B cell (primary cell): ENCODE data around the gene AZGP1. TPM values are rescaled to one million over a fixed set of nuclear protein-coding genes. Genes with fewer than 3 reads are reported as not detected.

Experiments used
- ATAC-seq: fragments of 200-7000 bp; cut with Tn5 transposase; one replicate; pipeline ENCODE4 v1.10.0; 2021; ENCODE audit warnings: low read depth, mild to moderate bottlenecking, moderate number of reproducible peaks, moderate library complexity
- CTCF ChIA-PET: fragments of 350-600 bp; sonication (Branson Sonifier 250); formaldehyde crosslinking; loops from one replicate; lab custom pipeline; 2021; ENCODE audit warnings: antibody characterized with exemption, inconsistent platforms; lab: Charles Lee
- POLR2A ChIA-PET: fragments of 350-600 bp; sonication (Branson Sonifier 250); formaldehyde crosslinking; loops from one replicate; lab custom pipeline; 2021; ENCODE audit warnings: antibody characterized with exemption; lab: Charles Lee
- DNase-seq: peaks from one replicate; pipeline ENCODE4 v3.0.0; 2013
- H2AFZ ChIP-seq: 2 replicates; pipeline ENCODE4 v1.6.1; 2012; ENCODE audit warnings: mild to moderate bottlenecking, low read depth, low read length; ENCODE audit not compliant: insufficient read depth, poor library complexity, severe bottlenecking
- H3K27ac ChIP-seq, 2 donors: 1 replicate in 1 of 2; 2 replicates in 1 of 2; pipeline ENCODE4 v1.5.1; 2012 to 2013; ENCODE audit warnings: low read length in 2 of 2, mild to moderate bottlenecking in 2 of 2, moderate library complexity in 1 of 2
- H3K27me3 ChIP-seq, 4 experiments: fragments of 200-600 bp in 1 of 4; sonication (generic) in 1 of 4; replicated peaks in 1 of 4; 1 replicate in 2 of 4; 2 replicates in 2 of 4; pipeline versions ENCODE4 v1.6.1 to v1.7.0; 2013 to 2016; ENCODE audit warnings: low read length in 3 of 4, mild to moderate bottlenecking in 2 of 4, mixed read lengths in 1 of 4, moderate library complexity in 1 of 4; ENCODE audit not compliant: insufficient read depth in 4 of 4, control insufficient read depth in 3 of 4; ENCODE audit errors: control extremely low read depth in 1 of 4
- H3K36me3 ChIP-seq, 2 experiments: replicated peaks in 1 of 2; 1 replicate in 1 of 2; 2 replicates in 1 of 2; pipeline versions ENCODE4 v1.6.1 to v1.7.1; 2013; ENCODE audit warnings: low read length in 1 of 2; ENCODE audit not compliant: insufficient read depth in 2 of 2, control insufficient read depth in 1 of 2; ENCODE audit errors: control extremely low read depth in 1 of 2, extremely low read depth in 1 of 2
- H3K4me1 ChIP-seq, 2 donors: fragments of 200-600 bp in 1 of 2; sonication (generic) in 1 of 2; 1 replicate in 1 of 2; 2 replicates in 1 of 2; pipeline versions ENCODE4 v1.5.1 to v1.6.1; 2013 to 2017; ENCODE audit warnings: low read length in 2 of 2; ENCODE audit not compliant: control insufficient read depth in 2 of 2, insufficient read depth in 2 of 2
- H3K4me2 ChIP-seq: replicated peaks from 2 replicates; pipeline ENCODE3; 2012; ENCODE audit warnings: mild to moderate bottlenecking, low read depth, low read length; ENCODE audit not compliant: poor library complexity, severe bottlenecking
- H3K4me3 ChIP-seq, 5 experiments: fragments of 200-600 bp in 1 of 5; sonication (generic) in 1 of 5; 1 replicate in 3 of 5; 2 replicates in 2 of 5; pipeline versions ENCODE4 v1.5.1 to v1.7.0; 2011 to 2016; ENCODE audit warnings: low read length in 4 of 5, mild to moderate bottlenecking in 4 of 5, low read depth in 2 of 5, control low read depth in 1 of 5, moderate library complexity in 1 of 5; ENCODE audit not compliant: insufficient read depth in 1 of 5; ENCODE audit errors: control extremely low read depth in 1 of 5, extremely low read depth in 1 of 5
- H3K79me2 ChIP-seq: fragments of 200-600 bp; sonication (generic); one replicate; pipeline ENCODE4 v1.6.0; 2016; ENCODE audit warnings: low read length; ENCODE audit not compliant: control insufficient read depth, insufficient read depth
- H3K9ac ChIP-seq: fragments of 200-600 bp; sonication (generic); 2 replicates; pipeline ENCODE4 v1.6.1; 2017; ENCODE audit warnings: mild to moderate bottlenecking, low read length, moderate library complexity
- H3K9me3 ChIP-seq, 3 donors: one replicate each; pipeline versions ENCODE4 v1.6.1 to v1.7.1; 2013; ENCODE audit warnings: low read length in 2 of 3; ENCODE audit not compliant: control insufficient read depth in 2 of 3, insufficient read depth in 1 of 3; ENCODE audit errors: control extremely low read depth in 1 of 3
- H4K20me1 ChIP-seq: 2 replicates; pipeline ENCODE4 v1.6.0; 2012; ENCODE audit warnings: mild to moderate bottlenecking, low read length; ENCODE audit not compliant: insufficient read depth, control insufficient read depth, poor library complexity, severe bottlenecking
- H3K27ac Mint-ChIP-seq: one replicate; pipeline ENCODE4 v1.8.0; 2021; ENCODE audit warnings: mixed read lengths
- H3K27me3 Mint-ChIP-seq: one replicate; pipeline ENCODE4 v1.8.0; 2021; ENCODE audit warnings: mixed read lengths
- H3K4me1 Mint-ChIP-seq: one replicate; pipeline ENCODE4 v1.8.0; 2021; ENCODE audit warnings: mixed read lengths
- H3K4me3 Mint-ChIP-seq: one replicate; pipeline ENCODE4 v1.8.0; 2021; ENCODE audit warnings: mixed read lengths
- H3K9me3 Mint-ChIP-seq: one replicate; pipeline ENCODE4 v1.8.0; 2022; ENCODE audit warnings: mixed read lengths; ENCODE audit not compliant: insufficient read depth
- EZH2 ChIP-seq: IDR thresholded peaks from 2 replicates; pipeline ENCODE4 v1.6.1; 2012; ENCODE audit warnings: borderline replicate concordance, low read depth, mild to moderate bottlenecking, moderate library complexity, low read length; ENCODE audit not compliant: insufficient read depth, poor library complexity, severe bottlenecking
- WGBS: methylation state at CpG from one replicate; pipeline ENCODE4 v1.1.5; 2013; ENCODE audit warnings: missing lambda C conversion rate; ENCODE audit not compliant: insufficient coverage; 5-methylcytosine and 5-hydroxymethylcytosine counted together
- intact Hi-C: fragments of 100-400 bp; cut with micrococcal nuclease; formaldehyde crosslinking; loops from one replicate; pipeline ENCODE4 v1.10.0; 2022
- polyA plus RNA-seq: library from polyadenylated mRNA; depleted of rRNA; stranded (reverse); fragments of >200 nt; gene quantifications from 2 replicates; pipeline ENCODE4 v1.2.3, GENCODE V29; 2012
- total RNA-seq, 2 donors: library from RNA; stranded (reverse); fragments of 120-200 nt in 1 of 2; gene quantifications; 1 replicate in 1 of 2; 2 replicates in 1 of 2; pipeline versions ENCODE4 v1.2.3 to v1.2.4, GENCODE V29; 2013 to 2022
- TF ChIP-seq, protein P1 (sequence below): fragments of 200-600 bp; IDR thresholded peaks from one replicate; pipeline ENCODE4 v1.8.0; 2022; ENCODE audit warnings: antibody characterized with exemption, mild to moderate bottlenecking

AZGP1 gene
- total and polyA plus RNA-seq, 2 donors (not counting 1 experiment from before 2014, with no cell fraction given), result not detected

DNA sequence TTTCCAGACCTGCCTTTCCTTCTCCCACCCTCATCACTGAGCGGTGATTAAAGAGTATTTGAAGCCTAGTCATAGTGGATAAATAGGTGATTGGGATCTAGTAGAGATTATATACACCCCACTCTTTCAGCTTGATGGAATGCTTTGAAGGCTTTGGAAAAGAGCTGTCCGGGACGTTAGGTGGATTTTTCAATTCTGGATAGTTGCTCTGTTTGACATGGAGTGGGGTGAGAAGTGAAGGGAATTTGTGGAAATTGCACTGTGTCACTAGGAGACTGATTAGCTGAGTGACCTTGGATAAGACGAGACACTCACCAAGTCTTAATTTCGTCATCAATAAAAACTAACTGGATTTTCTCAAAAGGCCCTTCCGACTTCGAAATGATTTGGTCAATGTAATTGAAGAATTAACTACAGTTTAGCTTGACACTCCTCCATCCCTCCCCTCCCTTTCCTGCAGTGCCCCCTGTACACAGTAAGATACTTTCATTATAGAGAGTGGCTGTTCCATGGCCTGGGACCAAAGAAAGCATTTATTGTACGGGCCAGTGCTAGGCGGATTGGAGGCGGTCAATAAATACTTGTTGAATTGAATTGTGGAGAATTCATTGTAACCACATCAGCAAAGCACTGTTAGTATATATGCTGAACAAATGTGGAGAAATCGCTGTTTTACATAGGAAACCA lies 40.5 kb upstream of the AZGP1 start:
- ATAC-seq (no peak), DNase-seq (no peak)
- Mint-ChIP-seq H3K27me3 (peaks cover 3% of the 10 kb centered on the region), H3K4me3 (peak overlapping the region; percentile 93), H3K9me3 (no peaks in the 10 kb centered on the region), H3K4me1 (peaks cover 39% of the 10 kb centered on the region), H3K27ac (peak overlapping the region; percentile 91)
- peak overlapping the region; percentile 94 for H3K9ac ChIP-seq
- CTCF ChIA-PET, result interaction anchor here (0.6 to 1.7 kb wide), 4 partner anchors 26 to 103 kb away, joined by 3 to 5 read pairs (median 3); no protein-coding TSS in a partner anchor
- no peaks in the 10 kb centered on the region for H3K9me3 ChIP-seq
- H2AFZ ChIP-seq, result peak overlapping the region; percentile 84
- TF ChIP-seq, protein P1, sequence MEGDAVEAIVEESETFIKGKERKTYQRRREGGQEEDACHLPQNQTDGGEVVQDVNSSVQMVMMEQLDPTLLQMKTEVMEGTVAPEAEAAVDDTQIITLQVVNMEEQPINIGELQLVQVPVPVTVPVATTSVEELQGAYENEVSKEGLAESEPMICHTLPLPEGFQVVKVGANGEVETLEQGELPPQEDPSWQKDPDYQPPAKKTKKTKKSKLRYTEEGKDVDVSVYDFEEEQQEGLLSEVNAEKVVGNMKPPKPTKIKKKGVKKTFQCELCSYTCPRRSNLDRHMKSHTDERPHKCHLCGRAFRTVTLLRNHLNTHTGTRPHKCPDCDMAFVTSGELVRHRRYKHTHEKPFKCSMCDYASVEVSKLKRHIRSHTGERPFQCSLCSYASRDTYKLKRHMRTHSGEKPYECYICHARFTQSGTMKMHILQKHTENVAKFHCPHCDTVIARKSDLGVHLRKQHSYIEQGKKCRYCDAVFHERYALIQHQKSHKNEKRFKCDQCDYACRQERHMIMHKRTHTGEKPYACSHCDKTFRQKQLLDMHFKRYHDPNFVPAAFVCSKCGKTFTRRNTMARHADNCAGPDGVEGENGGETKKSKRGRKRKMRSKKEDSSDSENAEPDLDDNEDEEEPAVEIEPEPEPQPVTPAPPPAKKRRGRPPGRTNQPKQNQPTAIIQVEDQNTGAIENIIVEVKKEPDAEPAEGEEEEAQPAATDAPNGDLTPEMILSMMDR, result no peak
- TF ChIP-seq EZH2, result no peak
- H3K27ac ChIP-seq, result peak overlapping the region; percentile 80 to 87
- no peaks in the 10 kb centered on the region for H4K20me1 ChIP-seq
- no peaks in the 10 kb centered on the region for H3K36me3 ChIP-seq
- H3K27me3 ChIP-seq, result no peaks in the 10 kb centered on the region
- 0% methylated on average over 2 of the region's 11 CpGs for whole genome bisulfite sequencing
- peaks cover 54% of the 10 kb centered on the region for H3K79me2 ChIP-seq
- H3K4me1 ChIP-seq, result peaks cover 15 to 19% of the 10 kb centered on the region in 2 donors
- H3K4me2 ChIP-seq, result peak overlapping the region; percentile 84
- peak overlapping the region; percentile 75 to 89 (median 85) for H3K4me3 ChIP-seq
- intact Hi-C loops, result loop anchor here (5.0 kb wide), 1 partner anchor 1236 kb away; no protein-coding TSS in a partner anchor
- POLR2A ChIA-PET, result interaction anchor here (0.6 to 2.0 kb wide), 4 partner anchors 19 to 412 kb away, joined by 3 to 14 read pairs (median 4); partner anchors contain the start of gene ZCWPW1
